Retinal pigment epithelial cell (primary cell): ENCODE measurements around the gene EARS2.

ENCODE experiments used
- DNase-seq: peaks from one replicate; pipeline ENCODE4 v3.0.0-alpha.2; 2010; ENCODE audit warnings: low read depth
- H3K4me3 ChIP-seq: 2 replicates; pipeline ENCODE4 v1.5.1; 2011; ENCODE audit warnings: mild to moderate bottlenecking, low read length, control low read depth, moderate library complexity
- CTCF ChIP-seq: conservative IDR thresholded peaks from 2 replicates; pipeline ENCODE4 v1.5.1; 2011; ENCODE audit warnings: low read depth, low read length, control low read depth, inconsistent platforms

EARS2 gene

GRCh38 chr16:23556881-23557778 lies at the start of gene EARS2, which contains the start of gene UBFD1:
Gene EARS2 (minus strand): TSS chr16:23557350. CDS start chr16:23557343, 7 bp downstream.
Gene UBFD1 (plus strand): TSS chr16:23557727. CDS start chr16:23557743, 16 bp downstream.
- peak within 1 kb of the TSS; percentile 93 for H3K4me3 ChIP-seq
- DNase-seq = peak; percentile 95
- TF ChIP-seq CTCF = peak; percentile 84

GRCh38 chr16:23597003-23597756 lies 40.0 kb upstream of the EARS2 start:
- H3K4me3 ChIP-seq = no peak overlapping the region
- DNase-seq = no peak
- peak; percentile 37 for TF ChIP-seq CTCF

GRCh38 chr16:23595951-23596720 lies 39.0 kb upstream of the EARS2 start, which contains the start of gene NDUFAB1:
Gene NDUFAB1 (minus strand): TSS chr16:23596316. CDS start chr16:23596290, 26 bp downstream.
- DNase-seq = peak; percentile 46
- TF ChIP-seq CTCF = no peak
- peak within 1 kb of the TSS; percentile 98 for H3K4me3 ChIP-seq

- DNase-seq = no peak
- peak overlapping the region; percentile 98 for H3K4me3 ChIP-seq
- no peak for TF ChIP-seq CTCF
Measured at GRCh38 chr16:23595246-23595950, 38.2 kb upstream of the EARS2 start.

- no peak for DNase-seq
- H3K4me3 ChIP-seq = no peak overlapping the region
- no peak for TF ChIP-seq CTCF
Measured at GRCh38 chr16:23594186-23594585, 37.0 kb upstream of the EARS2 start.

GRCh38 chr16:23590181-23590580 lies 33.0 kb upstream of the EARS2 start:
- H3K4me3 ChIP-seq = no peak overlapping the region

More at GRCh38 chr16:23590181-23590580, 33.0 kb upstream of the EARS2 start:
- TF ChIP-seq CTCF = no peak
- DNase-seq = no peak
